WTC11 (cell line): ENCODE measurements around the gene ZFHX2. TPM values are rescaled to one million over a fixed set of nuclear protein-coding genes. Genes with fewer than 3 reads are reported as not detected.
A peak's percentile ranks its signal among the peaks of the same experiment; 100 is the strongest.

Experiments used
- ATAC-seq: fragments of 200-7000 bp; cut with Tn5 transposase; 2 replicates; pipeline ENCODE4 v1.10.0; 2021; ENCODE audit warnings: mild to moderate bottlenecking, moderate library complexity
- CTCF ChIA-PET: fragments of 300-600 bp; sonication (Branson Sonifier 250); formaldehyde crosslinking; loops from one replicate; lab custom pipeline; 2021; ENCODE audit warnings: antibody characterized with exemption; lab: Charles Lee
- POLR2A ChIA-PET: fragments of 350-600 bp; sonication (Branson Sonifier 250); formaldehyde crosslinking; loops from one replicate; lab custom pipeline; 2021; ENCODE audit warnings: antibody characterized with exemption; lab: Charles Lee
- DNase-seq: peaks from one replicate; pipeline ENCODE4 v3.0.0; 2021; ENCODE audit warnings: low spot score
- H3K27ac Mint-ChIP-seq: 2 replicates; pipeline ENCODE4 v1.8.0; 2021; ENCODE audit warnings: mixed read lengths
- H3K27me3 Mint-ChIP-seq: 2 replicates; pipeline ENCODE4 v1.8.0; 2021; ENCODE audit warnings: low read depth, mild to moderate bottlenecking, moderate library complexity, mixed read lengths
- H3K36me3 Mint-ChIP-seq: 2 replicates; pipeline ENCODE4 v1.8.0; 2021; ENCODE audit warnings: mixed read lengths
- H3K4me1 Mint-ChIP-seq: 2 replicates; pipeline ENCODE4 v1.8.0; 2022; ENCODE audit warnings: mixed read lengths
- H3K4me3 Mint-ChIP-seq: 2 replicates; pipeline ENCODE4 v1.8.0; 2021; ENCODE audit warnings: mild to moderate bottlenecking, moderate library complexity, mixed read lengths
- H3K9me3 Mint-ChIP-seq: 2 replicates; pipeline ENCODE4 v1.8.0; 2021; ENCODE audit warnings: mixed read lengths
- FOXP1 ChIP-seq: sonication (generic); formaldehyde crosslinking; IDR thresholded peaks from 2 replicates; pipeline ENCODE4 v1.8.0; 2022; ENCODE audit warnings: missing genetic modification reagents, mild to moderate bottlenecking, moderate library complexity, borderline replicate concordance
- HMGA2 ChIP-seq: fragments of 250-450 bp; sonication (Bioruptor Pico); IDR thresholded peaks from 2 replicates; pipeline ENCODE4 v1.4.0; 2021; ENCODE audit warnings: mild to moderate bottlenecking, moderate library complexity
- IRF2 ChIP-seq: sonication (generic); formaldehyde crosslinking; IDR thresholded peaks from 2 replicates; pipeline ENCODE4 v1.8.0; 2022; ENCODE audit warnings: low read depth, missing genetic modification reagents, borderline replicate concordance
- MXD4 ChIP-seq: fragments of 250-450 bp; sonication (Bioruptor Pico); IDR thresholded peaks from 2 replicates; pipeline ENCODE4 v1.8.0; 2021; ENCODE audit warnings: mild to moderate bottlenecking, moderate library complexity, borderline replicate concordance
- NR2C2 ChIP-seq: sonication (generic); formaldehyde crosslinking; IDR thresholded peaks from 2 replicates; pipeline ENCODE4 v1.8.0; 2022; ENCODE audit warnings: mild to moderate bottlenecking, missing genetic modification reagents
- RELA ChIP-seq: sonication (generic); formaldehyde crosslinking; IDR thresholded peaks from 2 replicates; pipeline ENCODE4 v1.8.1; 2022; ENCODE audit warnings: missing genetic modification reagents, mild to moderate bottlenecking, borderline replicate concordance
- RORB ChIP-seq: fragments of 250-450 bp; sonication (Bioruptor Pico); IDR thresholded peaks from 2 replicates; pipeline ENCODE4 v1.9.0; 2021; ENCODE audit warnings: mild to moderate bottlenecking
- TEAD1 ChIP-seq: sonication (generic); formaldehyde crosslinking; IDR thresholded peaks from 2 replicates; pipeline ENCODE4 v1.8.0; 2022; ENCODE audit warnings: mild to moderate bottlenecking, missing genetic modification reagents
- TP53 ChIP-seq: sonication (generic); formaldehyde crosslinking; IDR thresholded peaks from 2 replicates; pipeline ENCODE4 v1.8.1; 2023; ENCODE audit warnings: mild to moderate bottlenecking, missing genetic modification reagents
- ZNF219 ChIP-seq: sonication (generic); formaldehyde crosslinking; IDR thresholded peaks from 2 replicates; pipeline ENCODE4 v1.8.0; 2023; ENCODE audit warnings: missing genetic modification reagents, mild to moderate bottlenecking, borderline replicate concordance
- total RNA-seq: library from RNA; stranded (reverse); gene quantifications from 3 replicates; pipeline ENCODE4 v1.2.3, GENCODE V29; 2021
- TF ChIP-seq, protein P1 (sequence below): sonication (generic); formaldehyde crosslinking; IDR thresholded peaks from 2 replicates; pipeline ENCODE4 v1.8.1; 2023; ENCODE audit warnings: mild to moderate bottlenecking, missing genetic modification reagents
- TF ChIP-seq, protein P2 (sequence below): sonication (generic); formaldehyde crosslinking; conservative IDR thresholded peaks from 2 replicates; pipeline ENCODE4 v1.8.1; 2023; ENCODE audit warnings: mild to moderate bottlenecking, low read depth, missing genetic modification reagents, moderate library complexity
- TF ChIP-seq, protein P3 (sequence below): sonication (generic); formaldehyde crosslinking; IDR thresholded peaks from 2 replicates; pipeline ENCODE4 v1.8.0; 2022; ENCODE audit warnings: mild to moderate bottlenecking, missing genetic modification reagents
- TF ChIP-seq, protein P4 (sequence below): sonication (generic); formaldehyde crosslinking; IDR thresholded peaks from 2 replicates; pipeline ENCODE4 v1.8.0; 2022; ENCODE audit warnings: missing genetic modification reagents
- TF ChIP-seq, protein P5 (sequence below): sonication (generic); formaldehyde crosslinking; IDR thresholded peaks from 2 replicates; pipeline ENCODE4 v1.8.0; 2023; ENCODE audit warnings: missing genetic modification reagents
- TF ChIP-seq, protein P6 (sequence below): sonication (generic); formaldehyde crosslinking; IDR thresholded peaks from 2 replicates; pipeline ENCODE4 v1.8.1; 2022; ENCODE audit warnings: low read depth, mild to moderate bottlenecking, moderate library complexity, missing genetic modification reagents, borderline replicate concordance
- TF ChIP-seq, protein P7 (sequence below): sonication (generic); formaldehyde crosslinking; IDR thresholded peaks from 2 replicates; pipeline ENCODE4 v1.8.1; 2023; ENCODE audit warnings: mild to moderate bottlenecking, missing genetic modification reagents, borderline replicate concordance

ZFHX2 gene
- total RNA-seq, 1 experiment from 2014 or later, result 16.4 TPM

DNA sequence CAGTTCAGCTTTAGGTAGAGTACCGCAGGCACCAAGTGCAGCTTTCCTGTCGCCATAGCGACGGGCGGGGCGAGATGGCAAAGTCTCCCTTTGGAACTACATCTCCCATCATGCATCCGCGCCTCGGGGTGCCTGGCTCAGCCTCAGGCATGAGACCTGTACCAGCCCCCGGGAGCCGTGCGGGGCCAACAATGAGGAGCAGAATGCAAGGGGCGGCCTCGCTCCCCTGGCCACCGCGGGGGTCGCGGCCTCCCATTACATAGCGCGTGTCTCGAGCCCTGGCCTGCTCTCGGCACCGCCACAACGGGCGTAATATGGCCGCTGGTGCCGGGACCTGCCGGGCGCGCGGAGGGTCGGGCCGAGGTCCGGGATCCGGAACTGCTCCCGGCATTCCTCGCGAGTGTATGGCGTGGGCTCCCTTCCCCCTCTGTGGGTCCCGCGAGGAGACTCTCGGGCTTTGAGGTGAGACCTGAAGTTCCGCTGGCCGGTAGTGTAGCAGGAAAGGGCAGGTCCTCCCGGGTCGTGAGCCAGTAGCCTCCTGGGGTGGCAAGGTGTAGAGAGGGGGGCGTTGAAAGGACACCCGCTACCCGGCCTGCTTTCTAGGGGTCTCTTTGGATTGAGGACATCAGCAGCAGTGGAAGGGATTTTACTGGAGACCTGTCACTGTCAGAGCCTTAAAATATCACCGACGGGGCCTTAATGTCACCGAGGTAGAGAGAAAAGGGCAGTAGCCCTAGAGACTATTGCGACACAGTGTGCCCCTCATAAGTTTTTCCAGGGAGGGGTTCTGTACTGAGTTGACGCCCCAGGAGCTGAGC lies 4.5 kb upstream of the ZFHX2 start, which contains the start of gene THTPA (continued):
- TF ChIP-seq, protein P1, sequence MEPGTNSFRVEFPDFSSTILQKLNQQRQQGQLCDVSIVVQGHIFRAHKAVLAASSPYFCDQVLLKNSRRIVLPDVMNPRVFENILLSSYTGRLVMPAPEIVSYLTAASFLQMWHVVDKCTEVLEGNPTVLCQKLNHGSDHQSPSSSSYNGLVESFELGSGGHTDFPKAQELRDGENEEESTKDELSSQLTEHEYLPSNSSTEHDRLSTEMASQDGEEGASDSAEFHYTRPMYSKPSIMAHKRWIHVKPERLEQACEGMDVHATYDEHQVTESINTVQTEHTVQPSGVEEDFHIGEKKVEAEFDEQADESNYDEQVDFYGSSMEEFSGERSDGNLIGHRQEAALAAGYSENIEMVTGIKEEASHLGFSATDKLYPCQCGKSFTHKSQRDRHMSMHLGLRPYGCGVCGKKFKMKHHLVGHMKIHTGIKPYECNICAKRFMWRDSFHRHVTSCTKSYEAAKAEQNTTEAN (CRISPR knock-in tag), result peak; percentile 83

DNA sequence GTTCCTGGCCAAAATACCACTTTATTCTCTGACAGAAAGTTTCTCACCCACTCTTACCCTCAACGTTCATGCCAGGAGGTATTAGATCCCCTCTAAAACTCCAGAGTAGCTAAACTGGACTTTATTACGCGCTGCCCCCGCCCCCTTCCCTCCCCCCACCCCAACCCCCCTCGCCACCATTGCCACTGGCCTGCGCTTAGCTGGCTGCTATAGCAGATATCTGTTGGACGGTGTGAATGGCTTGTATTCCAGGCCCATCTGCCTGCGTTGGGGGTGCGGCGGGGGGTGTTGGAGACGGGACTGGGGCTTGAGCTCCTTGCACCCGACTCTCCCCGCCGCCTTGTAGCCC lies 3.9 kb upstream of the ZFHX2 start:
- ChIA-PET CTCF (interaction anchor here (0.6 to 2.5 kb wide), 17 partner anchors 13 to 760 kb away, joined by 3 to 28 read pairs (median 5); partner anchors contain the start of genes EMC9 and SLC22A17), POLR2A (interaction anchor here (0.6 to 9.0 kb wide), 10 partner anchors 10 to 77 kb away, joined by 3 to 102 read pairs (median 4); partner anchors contain the start of genes AP1G2 and JPH4)
- peaks cover 41% of the 10 kb centered on the region for H3K4me1 Mint-ChIP-seq
- no peaks in the 10 kb centered on the region for H3K9me3 Mint-ChIP-seq
- ATAC-seq (no peak; the same call in 1 of the 2 replicates), DNase-seq (no peak)
- peaks cover 10% of the 10 kb centered on the region for H3K36me3 Mint-ChIP-seq
- H3K4me3 Mint-ChIP-seq, result peak overlapping the region; percentile 86
- no peaks in the 10 kb centered on the region; the same call in 1 of the 2 replicates for H3K27me3 Mint-ChIP-seq
- H3K27ac Mint-ChIP-seq, result peak overlapping the region; percentile 44; the same call in 1 of the 2 replicates
- TF ChIP-seq RORB, result no peak
- TF ChIP-seq FOXP1 (CRISPR knock-in tag), result no peak
- TF ChIP-seq, protein P2, sequence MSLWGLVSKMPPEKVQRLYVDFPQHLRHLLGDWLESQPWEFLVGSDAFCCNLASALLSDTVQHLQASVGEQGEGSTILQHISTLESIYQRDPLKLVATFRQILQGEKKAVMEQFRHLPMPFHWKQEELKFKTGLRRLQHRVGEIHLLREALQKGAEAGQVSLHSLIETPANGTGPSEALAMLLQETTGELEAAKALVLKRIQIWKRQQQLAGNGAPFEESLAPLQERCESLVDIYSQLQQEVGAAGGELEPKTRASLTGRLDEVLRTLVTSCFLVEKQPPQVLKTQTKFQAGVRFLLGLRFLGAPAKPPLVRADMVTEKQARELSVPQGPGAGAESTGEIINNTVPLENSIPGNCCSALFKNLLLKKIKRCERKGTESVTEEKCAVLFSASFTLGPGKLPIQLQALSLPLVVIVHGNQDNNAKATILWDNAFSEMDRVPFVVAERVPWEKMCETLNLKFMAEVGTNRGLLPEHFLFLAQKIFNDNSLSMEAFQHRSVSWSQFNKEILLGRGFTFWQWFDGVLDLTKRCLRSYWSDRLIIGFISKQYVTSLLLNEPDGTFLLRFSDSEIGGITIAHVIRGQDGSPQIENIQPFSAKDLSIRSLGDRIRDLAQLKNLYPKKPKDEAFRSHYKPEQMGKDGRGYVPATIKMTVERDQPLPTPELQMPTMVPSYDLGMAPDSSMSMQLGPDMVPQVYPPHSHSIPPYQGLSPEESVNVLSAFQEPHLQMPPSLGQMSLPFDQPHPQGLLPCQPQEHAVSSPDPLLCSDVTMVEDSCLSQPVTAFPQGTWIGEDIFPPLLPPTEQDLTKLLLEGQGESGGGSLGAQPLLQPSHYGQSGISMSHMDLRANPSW (CRISPR knock-in tag), result no peak
- no peak for TF ChIP-seq TEAD1 (CRISPR knock-in tag)
- TF ChIP-seq, protein P3, sequence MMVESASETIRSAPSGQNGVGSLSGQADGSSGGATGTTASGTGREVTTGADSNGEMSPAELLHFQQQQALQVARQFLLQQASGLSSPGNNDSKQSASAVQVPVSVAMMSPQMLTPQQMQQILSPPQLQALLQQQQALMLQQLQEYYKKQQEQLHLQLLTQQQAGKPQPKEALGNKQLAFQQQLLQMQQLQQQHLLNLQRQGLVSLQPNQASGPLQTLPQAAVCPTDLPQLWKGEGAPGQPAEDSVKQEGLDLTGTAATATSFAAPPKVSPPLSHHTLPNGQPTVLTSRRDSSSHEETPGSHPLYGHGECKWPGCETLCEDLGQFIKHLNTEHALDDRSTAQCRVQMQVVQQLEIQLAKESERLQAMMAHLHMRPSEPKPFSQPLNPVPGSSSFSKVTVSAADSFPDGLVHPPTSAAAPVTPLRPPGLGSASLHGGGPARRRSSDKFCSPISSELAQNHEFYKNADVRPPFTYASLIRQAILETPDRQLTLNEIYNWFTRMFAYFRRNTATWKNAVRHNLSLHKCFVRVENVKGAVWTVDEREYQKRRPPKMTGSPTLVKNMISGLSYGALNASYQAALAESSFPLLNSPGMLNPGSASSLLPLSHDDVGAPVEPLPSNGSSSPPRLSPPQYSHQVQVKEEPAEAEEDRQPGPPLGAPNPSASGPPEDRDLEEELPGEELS (CRISPR knock-in tag), result no peak
- TF ChIP-seq, protein P4, sequence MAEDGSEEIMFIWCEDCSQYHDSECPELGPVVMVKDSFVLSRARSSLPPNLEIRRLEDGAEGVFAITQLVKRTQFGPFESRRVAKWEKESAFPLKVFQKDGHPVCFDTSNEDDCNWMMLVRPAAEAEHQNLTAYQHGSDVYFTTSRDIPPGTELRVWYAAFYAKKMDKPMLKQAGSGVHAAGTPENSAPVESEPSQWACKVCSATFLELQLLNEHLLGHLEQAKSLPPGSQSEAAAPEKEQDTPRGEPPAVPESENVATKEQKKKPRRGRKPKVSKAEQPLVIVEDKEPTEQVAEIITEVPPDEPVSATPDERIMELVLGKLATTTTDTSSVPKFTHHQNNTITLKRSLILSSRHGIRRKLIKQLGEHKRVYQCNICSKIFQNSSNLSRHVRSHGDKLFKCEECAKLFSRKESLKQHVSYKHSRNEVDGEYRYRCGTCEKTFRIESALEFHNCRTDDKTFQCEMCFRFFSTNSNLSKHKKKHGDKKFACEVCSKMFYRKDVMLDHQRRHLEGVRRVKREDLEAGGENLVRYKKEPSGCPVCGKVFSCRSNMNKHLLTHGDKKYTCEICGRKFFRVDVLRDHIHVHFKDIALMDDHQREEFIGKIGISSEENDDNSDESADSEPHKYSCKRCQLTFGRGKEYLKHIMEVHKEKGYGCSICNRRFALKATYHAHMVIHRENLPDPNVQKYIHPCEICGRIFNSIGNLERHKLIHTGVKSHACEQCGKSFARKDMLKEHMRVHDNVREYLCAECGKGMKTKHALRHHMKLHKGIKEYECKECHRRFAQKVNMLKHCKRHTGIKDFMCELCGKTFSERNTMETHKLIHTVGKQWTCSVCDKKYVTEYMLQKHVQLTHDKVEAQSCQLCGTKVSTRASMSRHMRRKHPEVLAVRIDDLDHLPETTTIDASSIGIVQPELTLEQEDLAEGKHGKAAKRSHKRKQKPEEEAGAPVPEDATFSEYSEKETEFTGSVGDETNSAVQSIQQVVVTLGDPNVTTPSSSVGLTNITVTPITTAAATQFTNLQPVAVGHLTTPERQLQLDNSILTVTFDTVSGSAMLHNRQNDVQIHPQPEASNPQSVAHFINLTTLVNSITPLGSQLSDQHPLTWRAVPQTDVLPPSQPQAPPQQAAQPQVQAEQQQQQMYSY (CRISPR knock-in tag), result no peak
- TF ChIP-seq HMGA2, result no peak
- no peak for TF ChIP-seq ZNF219 (CRISPR knock-in tag)
- no peak for TF ChIP-seq RELA (CRISPR knock-in tag)
- TF ChIP-seq MXD4 (CRISPR knock-in tag), result no peak
- TF ChIP-seq, protein P5, sequence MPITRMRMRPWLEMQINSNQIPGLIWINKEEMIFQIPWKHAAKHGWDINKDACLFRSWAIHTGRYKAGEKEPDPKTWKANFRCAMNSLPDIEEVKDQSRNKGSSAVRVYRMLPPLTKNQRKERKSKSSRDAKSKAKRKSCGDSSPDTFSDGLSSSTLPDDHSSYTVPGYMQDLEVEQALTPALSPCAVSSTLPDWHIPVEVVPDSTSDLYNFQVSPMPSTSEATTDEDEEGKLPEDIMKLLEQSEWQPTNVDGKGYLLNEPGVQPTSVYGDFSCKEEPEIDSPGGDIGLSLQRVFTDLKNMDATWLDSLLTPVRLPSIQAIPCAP, result no peak
- TF ChIP-seq IRF2, result no peak
- no peak for TF ChIP-seq NR2C2 (CRISPR knock-in tag)
- TF ChIP-seq, protein P6, sequence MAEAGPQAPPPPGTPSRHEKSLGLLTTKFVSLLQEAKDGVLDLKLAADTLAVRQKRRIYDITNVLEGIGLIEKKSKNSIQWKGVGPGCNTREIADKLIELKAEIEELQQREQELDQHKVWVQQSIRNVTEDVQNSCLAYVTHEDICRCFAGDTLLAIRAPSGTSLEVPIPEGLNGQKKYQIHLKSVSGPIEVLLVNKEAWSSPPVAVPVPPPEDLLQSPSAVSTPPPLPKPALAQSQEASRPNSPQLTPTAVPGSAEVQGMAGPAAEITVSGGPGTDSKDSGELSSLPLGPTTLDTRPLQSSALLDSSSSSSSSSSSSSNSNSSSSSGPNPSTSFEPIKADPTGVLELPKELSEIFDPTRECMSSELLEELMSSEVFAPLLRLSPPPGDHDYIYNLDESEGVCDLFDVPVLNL (CRISPR knock-in tag), result no peak
- no peak for TF ChIP-seq TP53 (CRISPR knock-in tag)
- TF ChIP-seq, protein P7, sequence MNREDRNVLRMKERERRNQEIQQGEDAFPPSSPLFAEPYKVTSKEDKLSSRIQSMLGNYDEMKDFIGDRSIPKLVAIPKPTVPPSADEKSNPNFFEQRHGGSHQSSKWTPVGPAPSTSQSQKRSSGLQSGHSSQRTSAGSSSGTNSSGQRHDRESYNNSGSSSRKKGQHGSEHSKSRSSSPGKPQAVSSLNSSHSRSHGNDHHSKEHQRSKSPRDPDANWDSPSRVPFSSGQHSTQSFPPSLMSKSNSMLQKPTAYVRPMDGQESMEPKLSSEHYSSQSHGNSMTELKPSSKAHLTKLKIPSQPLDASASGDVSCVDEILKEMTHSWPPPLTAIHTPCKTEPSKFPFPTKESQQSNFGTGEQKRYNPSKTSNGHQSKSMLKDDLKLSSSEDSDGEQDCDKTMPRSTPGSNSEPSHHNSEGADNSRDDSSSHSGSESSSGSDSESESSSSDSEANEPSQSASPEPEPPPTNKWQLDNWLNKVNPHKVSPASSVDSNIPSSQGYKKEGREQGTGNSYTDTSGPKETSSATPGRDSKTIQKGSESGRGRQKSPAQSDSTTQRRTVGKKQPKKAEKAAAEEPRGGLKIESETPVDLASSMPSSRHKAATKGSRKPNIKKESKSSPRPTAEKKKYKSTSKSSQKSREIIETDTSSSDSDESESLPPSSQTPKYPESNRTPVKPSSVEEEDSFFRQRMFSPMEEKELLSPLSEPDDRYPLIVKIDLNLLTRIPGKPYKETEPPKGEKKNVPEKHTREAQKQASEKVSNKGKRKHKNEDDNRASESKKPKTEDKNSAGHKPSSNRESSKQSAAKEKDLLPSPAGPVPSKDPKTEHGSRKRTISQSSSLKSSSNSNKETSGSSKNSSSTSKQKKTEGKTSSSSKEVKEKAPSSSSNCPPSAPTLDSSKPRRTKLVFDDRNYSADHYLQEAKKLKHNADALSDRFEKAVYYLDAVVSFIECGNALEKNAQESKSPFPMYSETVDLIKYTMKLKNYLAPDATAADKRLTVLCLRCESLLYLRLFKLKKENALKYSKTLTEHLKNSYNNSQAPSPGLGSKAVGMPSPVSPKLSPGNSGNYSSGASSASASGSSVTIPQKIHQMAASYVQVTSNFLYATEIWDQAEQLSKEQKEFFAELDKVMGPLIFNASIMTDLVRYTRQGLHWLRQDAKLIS, result no peak
